CD4-positive, alpha-beta T cell treated with Interleukin-6 at 100 ng/mL for 8 hours (primary cell): Measurements from ENCODE around the gene TMPRSS3.

ENCODE experiments used
- DNase-seq: peaks from one replicate; pipeline ENCODE4 v3.0.0-alpha.2; 2020; ENCODE audit warnings: mixed read lengths, low spot score

The TMPRSS3 gene

GRCh38 chr21:42407476-42407875 is 11.6 kb upstream of the TMPRSS3 start:
- DNase-seq: no peak

DNA sequence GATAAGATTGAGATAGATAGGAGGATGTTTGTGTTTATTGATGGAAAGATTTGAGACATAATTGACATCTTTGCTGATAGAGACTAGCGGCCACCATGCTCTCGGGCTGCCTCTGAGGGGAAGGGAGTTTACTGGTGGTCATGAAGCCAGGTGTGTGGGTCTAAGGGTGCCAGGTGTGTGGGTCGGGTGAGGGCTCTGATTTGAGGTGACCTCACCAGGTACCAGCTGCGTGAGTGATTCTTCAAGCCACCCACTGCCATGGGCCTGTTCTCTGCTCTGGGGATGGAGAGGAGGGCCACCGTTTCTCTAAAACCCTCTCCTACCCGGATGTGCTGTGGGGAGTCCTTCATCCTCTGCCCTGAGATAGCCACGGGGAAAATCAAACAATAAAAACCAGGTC is 11.0 kb upstream of the TMPRSS3 start:
- no peak for DNase-seq

- DNase-seq: peak; percentile 61
Observed at GRCh38 chr21:42406201-42406621, 10.4 kb upstream of the TMPRSS3 start.

DNA sequence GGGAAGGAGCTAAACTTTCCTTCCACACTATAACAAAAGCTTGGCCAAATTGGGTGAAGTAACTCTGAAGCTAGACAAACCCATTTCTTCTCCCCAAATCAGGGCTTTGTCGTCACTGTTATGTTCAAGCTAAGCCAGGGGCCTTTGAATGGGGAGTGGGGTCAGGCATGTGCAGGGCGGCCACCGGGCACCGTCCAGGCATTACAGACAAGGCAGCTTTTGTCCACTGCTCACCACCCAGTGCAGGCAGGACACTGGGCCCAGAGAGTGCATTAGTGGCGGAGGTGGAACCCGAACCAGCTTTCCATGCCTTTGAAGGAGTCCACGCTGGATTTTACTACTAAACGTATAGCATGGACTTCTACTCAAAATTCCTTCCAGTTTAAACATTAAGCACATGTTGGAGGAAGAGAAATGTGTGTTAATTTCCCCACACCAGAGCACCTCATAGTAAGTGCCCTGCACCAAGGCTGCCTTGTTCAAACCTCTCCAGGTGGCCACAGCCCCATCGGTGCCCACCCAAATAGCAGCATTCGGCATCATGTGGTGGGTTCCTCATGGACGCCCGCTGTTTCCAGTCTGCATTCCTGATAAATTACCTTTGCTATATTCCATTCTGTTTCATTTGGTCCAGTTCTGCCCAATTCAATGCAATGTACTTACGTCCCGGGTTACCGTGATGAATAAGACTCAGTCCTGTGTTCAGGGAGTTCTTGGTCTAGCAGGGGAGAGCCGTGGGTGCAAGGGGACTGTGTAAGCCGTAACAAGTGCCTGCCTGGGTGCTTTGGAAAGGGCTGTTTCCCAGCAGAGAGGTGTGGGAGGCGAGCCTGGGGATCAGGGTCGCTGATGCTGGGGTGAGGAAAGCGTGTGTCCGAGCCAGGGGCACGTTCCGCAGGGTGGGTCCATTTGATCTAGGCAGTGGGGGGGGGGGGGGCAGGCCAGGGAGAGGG is 9.5 kb upstream of the TMPRSS3 start:
- no peak for DNase-seq

GRCh38 chr21:42404539-42404938 is 8.7 kb upstream of the TMPRSS3 start:
- no peak for DNase-seq

DNA sequence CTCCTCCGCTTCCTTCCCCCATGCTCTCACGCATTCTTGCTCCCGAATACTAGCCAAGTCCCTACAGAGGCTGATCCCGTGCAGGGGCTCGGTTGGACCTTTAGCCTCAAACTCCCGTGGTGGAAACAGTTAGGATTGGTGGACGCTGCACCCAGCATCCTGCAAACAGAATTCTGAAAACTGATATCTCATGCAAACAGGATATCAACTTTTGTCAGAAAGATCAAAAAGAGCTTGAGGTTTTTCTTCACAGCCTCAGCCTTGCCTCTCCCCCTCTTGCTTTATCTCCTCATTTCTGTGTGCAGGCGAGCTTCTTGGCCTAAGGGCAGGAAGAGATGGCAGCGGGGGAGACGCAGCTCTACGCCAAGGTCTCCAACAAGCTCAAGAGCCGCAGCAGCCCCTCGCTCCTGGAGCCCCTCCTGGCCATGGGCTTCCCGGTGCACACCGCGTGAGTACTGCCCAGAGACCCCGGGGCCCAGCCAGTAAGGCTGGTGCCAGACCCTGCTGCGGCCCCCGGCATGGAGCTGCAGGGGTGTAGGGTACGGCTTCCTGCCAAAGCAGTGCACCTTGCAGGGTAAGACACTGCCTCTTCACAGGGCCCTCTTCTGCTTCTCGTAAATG is 7.9 kb upstream of the TMPRSS3 start, which contains the start of gene UBASH3A:
UBASH3A (plus strand) TSS at position 292 of the 621 bp plus-strand sequence; CDS start at position 336, 44 bp downstream.
- DNase-seq: peak; percentile 78

GRCh38 chr21:42401820-42402251 is 6.0 kb upstream of the TMPRSS3 start:
- DNase-seq: no peak

DNA sequence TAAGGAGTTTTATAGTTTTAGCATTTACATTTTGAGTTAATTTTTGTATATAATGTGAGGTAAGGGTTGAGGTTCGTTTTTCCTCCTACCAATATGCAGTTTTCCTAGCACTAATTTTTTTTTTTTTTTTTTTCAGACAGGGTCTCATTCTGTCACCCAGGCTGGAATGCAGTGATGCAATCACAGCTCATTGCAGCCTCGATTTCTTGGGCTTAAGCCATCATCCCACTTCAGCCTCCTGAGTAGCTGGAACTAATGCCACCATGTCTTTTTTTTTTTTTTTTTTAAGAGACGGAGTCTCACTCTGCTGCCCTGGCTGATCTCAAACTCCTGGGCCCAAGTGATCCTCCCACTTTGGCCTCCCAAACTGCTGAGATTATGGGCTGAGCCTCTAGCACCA is 5.3 kb upstream of the TMPRSS3 start:
- no peak for DNase-seq

DNA sequence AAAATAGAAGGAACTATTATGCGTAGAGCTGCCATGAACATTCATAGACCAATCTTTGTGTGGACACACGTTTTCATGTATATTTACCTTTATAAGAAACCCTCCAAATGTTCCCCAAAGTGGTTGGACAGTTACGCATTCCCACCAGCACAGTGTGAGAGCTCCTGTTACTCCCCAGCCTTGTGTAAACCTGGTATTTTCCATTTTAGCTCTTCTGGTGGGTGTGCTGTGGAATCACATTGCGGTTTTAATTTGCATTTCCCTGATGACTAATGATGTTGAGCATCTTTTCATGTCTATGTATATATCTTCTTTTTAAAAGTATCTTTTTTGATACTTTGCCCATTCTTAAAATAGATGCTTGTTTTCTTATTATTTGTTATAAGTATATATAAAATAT is 4.7 kb upstream of the TMPRSS3 start:
- no peak for DNase-seq

DNA sequence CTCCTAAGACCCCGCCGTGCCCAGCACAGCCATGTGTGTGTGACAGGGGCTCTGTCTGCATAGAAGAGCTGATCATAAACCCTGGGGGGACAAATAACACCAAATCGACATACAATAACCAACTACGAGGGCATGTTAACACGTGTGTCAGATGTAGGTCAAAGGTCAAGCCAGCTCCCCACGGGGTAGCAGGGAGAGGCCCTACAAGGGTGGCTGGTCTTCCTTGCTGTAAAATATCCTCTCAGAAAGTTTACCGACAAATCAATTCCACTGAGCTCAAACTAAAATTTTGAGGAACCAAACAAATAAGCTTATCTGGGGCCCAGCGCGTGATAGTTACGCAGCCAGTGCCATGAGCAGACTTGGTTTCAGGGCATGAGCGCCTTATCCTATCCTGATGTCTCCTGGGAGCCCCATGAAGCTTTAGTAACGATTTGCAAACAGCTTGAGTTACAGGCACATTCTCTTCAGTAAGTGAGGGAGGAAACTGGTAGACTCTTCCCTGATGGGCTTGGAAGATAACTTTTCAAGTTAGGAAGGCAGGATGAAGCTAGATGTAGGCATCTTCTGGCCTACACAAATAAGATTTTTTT is 2.7 kb upstream of the TMPRSS3 start:
- no peak for DNase-seq

- DNase-seq: no peak
Observed at GRCh38 chr21:42397746-42398394, 2.0 kb upstream of the TMPRSS3 start.

GRCh38 chr21:42396799-42397745 is 1.2 kb upstream of the TMPRSS3 start:
- no peak for DNase-seq

GRCh38 chr21:42395302-42395701 is 550 bp downstream of the TMPRSS3 start:
- DNase-seq: no peak

DNA sequence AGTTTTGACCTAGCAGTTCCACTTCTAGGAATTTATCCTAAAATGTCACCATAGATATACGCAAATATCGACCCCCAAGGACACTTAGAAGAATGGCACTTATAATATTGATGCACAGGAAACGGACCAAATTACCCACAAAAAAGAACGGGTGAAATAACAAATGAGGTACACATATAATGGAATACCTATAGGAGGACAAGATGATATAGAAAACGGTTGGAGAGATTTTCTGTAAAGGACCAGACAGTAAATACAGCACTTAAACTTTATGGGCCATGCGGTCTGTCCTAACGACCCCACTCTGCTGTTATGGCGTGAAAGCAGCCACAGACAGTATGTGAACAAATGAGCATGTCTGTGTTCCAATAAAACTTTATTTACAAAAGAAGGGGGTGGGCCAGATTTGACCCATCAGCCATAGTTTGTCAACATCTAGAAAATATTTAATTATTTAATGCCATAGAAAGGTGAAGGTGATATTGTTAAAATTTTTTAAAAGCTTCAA is 2.4 kb downstream of the TMPRSS3 start:
- no peak for DNase-seq

DNA sequence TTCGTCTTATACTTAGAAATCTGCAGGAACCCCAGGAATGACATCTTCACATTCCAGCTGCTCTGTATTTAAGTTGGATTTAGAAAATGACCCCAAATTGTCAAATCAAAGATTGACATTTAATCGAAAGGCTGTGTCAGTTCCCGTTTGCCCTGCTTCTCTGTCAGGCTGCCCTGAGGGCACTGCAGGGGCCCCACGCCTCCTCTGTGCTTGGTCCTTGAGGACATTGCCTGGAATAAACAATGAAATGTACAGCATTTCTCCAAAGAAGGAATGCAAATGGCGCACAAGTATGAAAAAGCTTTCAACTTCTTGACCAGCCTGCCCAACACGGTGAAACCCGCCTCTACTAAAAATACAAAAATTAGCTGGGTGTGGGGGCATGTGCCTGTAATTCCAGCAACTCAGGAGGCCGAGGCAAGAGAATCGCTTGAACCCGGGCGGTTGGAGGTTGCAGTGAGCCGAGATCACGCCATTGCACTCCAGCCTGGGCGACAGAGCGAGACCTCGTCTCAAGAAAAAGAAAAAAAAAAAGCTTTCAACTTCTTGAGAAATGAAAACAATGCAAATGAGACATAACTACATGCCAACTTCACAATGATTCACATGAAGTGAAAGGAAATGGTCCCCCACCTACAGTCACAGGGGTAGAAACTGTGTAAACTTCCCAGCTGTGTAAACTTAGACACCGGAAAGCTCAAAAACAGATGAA is 3.0 kb downstream of the TMPRSS3 start:
- DNase-seq: peak; percentile 48

- DNase-seq: no peak
Observed at GRCh38 chr21:42391297-42391696, 4.6 kb downstream of the TMPRSS3 start.

DNA sequence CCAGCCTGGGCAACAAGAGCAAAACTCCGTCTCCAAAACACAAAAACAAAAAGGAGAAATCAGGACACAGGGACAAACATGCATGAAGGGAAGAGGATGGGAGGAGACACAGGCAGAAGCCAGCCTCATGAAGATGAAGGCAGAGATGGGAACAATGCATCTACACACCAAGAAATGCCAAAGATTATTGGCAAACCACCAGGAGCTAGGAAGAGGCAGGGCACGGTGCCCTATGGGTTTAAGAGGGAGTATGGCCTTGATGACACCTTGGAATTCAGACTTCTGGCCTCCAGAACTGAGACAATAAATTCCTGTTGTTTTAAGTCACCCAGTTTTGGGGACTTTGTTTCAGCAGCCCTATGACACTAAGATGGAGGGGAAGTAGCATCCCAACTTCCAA is 5.2 kb downstream of the TMPRSS3 start:
- DNase-seq: no peak

- DNase-seq: no peak
Observed at GRCh38 chr21:42390193-42390592, 5.7 kb downstream of the TMPRSS3 start.

- DNase-seq: no peak
Observed at GRCh38 chr21:42389449-42389835, 6.4 kb downstream of the TMPRSS3 start.

DNA sequence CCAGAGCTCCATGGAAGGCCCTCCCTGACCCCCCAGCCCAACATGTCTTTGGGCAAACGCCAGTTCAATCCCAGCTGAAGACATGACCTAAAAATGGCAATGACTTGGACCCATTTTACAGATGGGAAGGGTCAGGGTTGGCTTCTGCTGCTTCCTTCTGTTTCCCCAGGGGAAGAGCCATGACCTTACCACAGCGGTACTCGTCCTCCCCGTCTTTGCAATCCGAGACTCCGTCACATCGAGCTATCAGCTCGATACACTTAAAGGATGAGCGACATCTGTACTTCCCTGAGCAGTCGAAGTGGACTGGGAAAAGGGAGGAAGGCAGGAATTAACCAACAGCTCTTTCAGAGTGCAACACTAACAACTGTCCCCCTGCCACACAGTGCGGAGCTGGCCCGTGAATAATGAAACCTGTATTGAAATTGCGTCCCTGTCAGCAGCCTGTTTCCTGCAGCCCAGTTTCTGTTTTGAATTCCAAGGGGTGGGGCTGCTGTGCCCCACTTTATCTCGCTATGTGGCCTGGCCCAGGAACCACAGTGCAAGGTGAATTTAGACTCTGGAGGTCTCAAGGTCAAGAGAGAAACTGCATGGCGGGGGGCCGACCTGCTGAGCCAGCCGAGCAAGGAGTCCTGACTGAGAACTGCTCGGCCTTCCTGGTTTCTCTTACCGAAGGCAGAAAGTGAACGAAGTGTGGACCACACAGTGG is 7.0 kb downstream of the TMPRSS3 start:
- DNase-seq: peak; percentile 31
